OCI-LY7 (cell line): Measurements from ENCODE around the gene TXNDC11. TPM values are rescaled to one million over a fixed set of nuclear protein-coding genes. Genes with fewer than 3 reads are reported as not detected.

Experiments
- BruUV-seq: library from RNA; stranded (reverse); fragments of 400-500 nt; replicated peaks from 2 replicates; lab custom pipeline; 2021; lab: Mats Ljungman, UMichigan
- CTCF ChIA-PET: fragments of 300-600 bp; sonication (Branson Sonifier 250); formaldehyde crosslinking; loops from one replicate; lab custom pipeline; 2022; ENCODE audit warnings: antibody characterized with exemption; ENCODE audit not compliant: unreplicated experiment; lab: Charles Lee
- POLR2A ChIA-PET: fragments of 300-600 bp; sonication (Branson Sonifier 250); formaldehyde crosslinking; loops from one replicate; lab custom pipeline; 2022; ENCODE audit warnings: antibody characterized with exemption; lab: Charles Lee
- DNase-seq: peaks from one replicate; pipeline ENCODE4 v3.0.0-alpha.2; 2015; ENCODE audit warnings: low spot score
- H2AFZ ChIP-seq: fragments of 200-600 bp; sonication (generic), shearing (Covaris generic); 2 replicates; pipeline ENCODE4 v1.6.1; 2014; ENCODE audit warnings: mild to moderate bottlenecking, antibody characterized with exemption, low read length, moderate library complexity
- H3K27ac ChIP-seq: fragments of 200-600 bp; sonication (generic); 2 replicates; pipeline ENCODE4 v1.5.1; 2014; ENCODE audit warnings: mixed run types, low read depth, mild to moderate bottlenecking, moderate library complexity, low read length, inconsistent platforms; ENCODE audit not compliant: poor library complexity, severe bottlenecking
- H3K36me3 ChIP-seq: fragments of 200-600 bp; sonication (generic); 2 replicates; pipeline ENCODE4 v1.6.1; 2014; ENCODE audit warnings: mild to moderate bottlenecking, antibody characterized with exemption, low read length, moderate library complexity, mixed read lengths; ENCODE audit not compliant: insufficient read depth
- H3K4me1 ChIP-seq: fragments of 200-600 bp; sonication (generic); 2 replicates; pipeline ENCODE4 v1.5.1; 2014; ENCODE audit warnings: mild to moderate bottlenecking, low read length; ENCODE audit not compliant: insufficient read depth, poor library complexity, severe bottlenecking
- H3K4me2 ChIP-seq: fragments of 200-600 bp; sonication (generic); 2 replicates; pipeline ENCODE4 v1.6.1; 2014; ENCODE audit warnings: mild to moderate bottlenecking, low read length
- H3K4me3 ChIP-seq: fragments of 200-600 bp; sonication (generic); 2 replicates; pipeline ENCODE4 v1.5.1; 2014; ENCODE audit warnings: mild to moderate bottlenecking, low read depth, low read length; ENCODE audit not compliant: poor library complexity, severe bottlenecking
- H3K79me2 ChIP-seq: fragments of 200-600 bp; sonication (generic); 2 replicates; pipeline ENCODE4 v1.6.1; 2016; ENCODE audit warnings: low read depth, mild to moderate bottlenecking, low read length, moderate library complexity, mixed read lengths; ENCODE audit not compliant: insufficient read depth
- H3K9me2 ChIP-seq: fragments of 200-600 bp; sonication (generic); 2 replicates; pipeline ENCODE4 v1.6.1; 2016; ENCODE audit warnings: mild to moderate bottlenecking, low read length, mixed read lengths; ENCODE audit not compliant: insufficient read depth
- H3K9me3 ChIP-seq: fragments of 200-600 bp; sonication (generic); 2 replicates; pipeline ENCODE4 v1.6.1; 2014; ENCODE audit warnings: mild to moderate bottlenecking, mixed run types, low read length, mixed read lengths
- H4K20me1 ChIP-seq: fragments of 200-600 bp; sonication (generic); 2 replicates; pipeline ENCODE4 v1.6.1; 2014; ENCODE audit warnings: mild to moderate bottlenecking, antibody characterized with exemption, low read length, moderate library complexity, mixed read lengths; ENCODE audit not compliant: insufficient read depth
- EZH2phosphoT487 ChIP-seq: fragments of 200-600 bp; sonication (generic); IDR thresholded peaks from 2 replicates; pipeline ENCODE4 v1.6.1; 2018; ENCODE audit warnings: low read depth, borderline replicate concordance, mild to moderate bottlenecking, mixed run types, antibody characterized with exemption, low read length, moderate library complexity, mixed read lengths
- intact Hi-C: fragments of 100-400 bp; cut with micrococcal nuclease; formaldehyde crosslinking; loops from one replicate; pipeline ENCODE4 v1.10.0; 2022; ENCODE audit not compliant: unreplicated experiment
- total RNA-seq, 2 experiments: library from RNA; depleted of rRNA in 1 of 2; stranded (reverse); fragments of >200 nt in 1 of 2; shearing (Covaris generic) in 1 of 2; gene quantifications; 2 replicates each; pipeline ENCODE4 v1.2.3, GENCODE V29; 2014 to 2022
- TF ChIP-seq, protein P1 (sequence below): fragments of 200-600 bp; sonication (generic); conservative IDR thresholded peaks from 2 replicates; pipeline ENCODE4 v1.5.1; 2014; ENCODE audit warnings: mild to moderate bottlenecking, antibody characterized with exemption, low read length, moderate library complexity, mixed read lengths

The TXNDC11 gene
- total RNA-seq, 2 experiments from 2014 or later = 88.6 to 96.0 TPM

DNA sequence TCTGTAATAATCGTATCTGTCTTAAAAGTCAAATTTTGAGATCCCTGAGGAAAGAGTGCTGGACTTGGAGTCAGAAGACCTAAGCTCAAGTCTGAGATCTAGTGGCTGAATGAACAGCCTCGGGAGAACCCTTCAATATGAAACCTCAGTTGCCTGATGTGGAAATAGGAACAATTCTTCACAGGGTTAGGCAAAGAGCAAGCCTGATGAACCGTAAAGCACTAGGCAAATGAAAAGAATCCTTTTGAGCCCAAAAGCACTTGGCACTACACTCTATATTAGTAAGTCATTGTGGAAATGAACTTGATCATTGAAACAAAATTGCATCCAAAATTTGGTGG lies 20.2 kb downstream of the TXNDC11 start:
- Histone ChIP-seq H2AFZ (no peak overlapping the region), H3K9me2 (no peaks in the 10 kb centered on the region), H3K4me1 (peaks cover 44% of the 10 kb centered on the region), H3K27ac (peak overlapping the region; percentile 2), H3K4me2 (peak overlapping the region; percentile 13), H3K9me3 (no peaks in the 10 kb centered on the region), H3K36me3 (peaks cover 92% of the 10 kb centered on the region), H4K20me1 (no peaks in the 10 kb centered on the region), H3K79me2 (peaks cover 5% of the 10 kb centered on the region; the same call in 1 of the 2 replicates), H3K4me3 (no peak overlapping the region)
- CTCF ChIA-PET = no interaction called here
- intact Hi-C loops = no loop called here
- POLR2A ChIA-PET = interaction anchor here (1.3 to 1.8 kb wide), 2 partner anchors 10 to 33 kb away, joined by 3 to 4 read pairs; no protein-coding TSS in a partner anchor
- BruUV-seq = no TSS peak
- TF ChIP-seq, protein P1, sequence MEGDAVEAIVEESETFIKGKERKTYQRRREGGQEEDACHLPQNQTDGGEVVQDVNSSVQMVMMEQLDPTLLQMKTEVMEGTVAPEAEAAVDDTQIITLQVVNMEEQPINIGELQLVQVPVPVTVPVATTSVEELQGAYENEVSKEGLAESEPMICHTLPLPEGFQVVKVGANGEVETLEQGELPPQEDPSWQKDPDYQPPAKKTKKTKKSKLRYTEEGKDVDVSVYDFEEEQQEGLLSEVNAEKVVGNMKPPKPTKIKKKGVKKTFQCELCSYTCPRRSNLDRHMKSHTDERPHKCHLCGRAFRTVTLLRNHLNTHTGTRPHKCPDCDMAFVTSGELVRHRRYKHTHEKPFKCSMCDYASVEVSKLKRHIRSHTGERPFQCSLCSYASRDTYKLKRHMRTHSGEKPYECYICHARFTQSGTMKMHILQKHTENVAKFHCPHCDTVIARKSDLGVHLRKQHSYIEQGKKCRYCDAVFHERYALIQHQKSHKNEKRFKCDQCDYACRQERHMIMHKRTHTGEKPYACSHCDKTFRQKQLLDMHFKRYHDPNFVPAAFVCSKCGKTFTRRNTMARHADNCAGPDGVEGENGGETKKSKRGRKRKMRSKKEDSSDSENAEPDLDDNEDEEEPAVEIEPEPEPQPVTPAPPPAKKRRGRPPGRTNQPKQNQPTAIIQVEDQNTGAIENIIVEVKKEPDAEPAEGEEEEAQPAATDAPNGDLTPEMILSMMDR = no peak
- no peak for TF ChIP-seq EZH2phosphoT487
- no peak for DNase-seq

DNA sequence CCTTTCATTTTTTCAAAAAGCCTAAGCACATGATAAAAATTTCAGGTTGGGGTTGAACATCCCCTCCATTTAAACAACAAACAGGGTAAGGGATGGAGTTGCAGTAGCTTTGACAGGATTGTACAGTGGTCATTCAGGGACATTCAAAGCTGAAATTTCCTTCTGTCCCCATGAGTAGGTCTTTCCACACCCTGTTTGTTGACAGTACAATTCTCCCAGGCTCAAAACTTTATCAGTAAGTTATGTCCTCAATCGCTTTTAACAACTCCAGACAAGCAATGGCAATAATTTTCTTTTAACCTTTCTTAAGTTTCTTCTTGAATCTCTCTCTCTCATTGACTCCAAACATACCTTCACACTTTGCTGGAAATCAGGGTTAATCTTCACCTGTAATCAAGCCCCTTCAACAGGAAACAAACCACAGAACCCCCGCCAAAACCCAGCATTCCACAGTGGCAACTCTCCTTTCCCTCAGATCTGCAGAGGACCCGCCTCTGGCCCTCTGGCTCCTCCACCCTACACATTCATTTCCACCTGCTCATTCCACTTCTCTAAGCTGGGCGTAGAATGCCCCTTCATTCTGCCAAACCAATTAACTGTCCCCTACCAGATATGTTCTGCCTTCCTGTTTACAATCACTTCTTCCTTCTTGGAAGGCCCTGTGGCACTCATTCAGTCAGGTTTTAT lies 20.7 kb downstream of the TXNDC11 start:
- Histone ChIP-seq H3K4me3 (no peak overlapping the region), H3K79me2 (peaks cover 5% of the 10 kb centered on the region; the same call in 1 of the 2 replicates), H3K9me3 (no peaks in the 10 kb centered on the region), H3K4me1 (peaks cover 49% of the 10 kb centered on the region), H3K4me2 (peak overlapping the region; percentile 13), H4K20me1 (no peaks in the 10 kb centered on the region), H2AFZ (no peak overlapping the region), H3K36me3 (peaks cover 87% of the 10 kb centered on the region), H3K27ac (peak overlapping the region; percentile 2), H3K9me2 (no peaks in the 10 kb centered on the region)
- DNase-seq = no peak
- TF ChIP-seq, protein P1 = no peak
- no peak for TF ChIP-seq EZH2phosphoT487
- no TSS peak for BruUV-seq
- ChIA-PET CTCF (no interaction called here), POLR2A (interaction anchor here (1.3 kb wide), 1 partner anchor 32 kb away, joined by 3 read pairs; no protein-coding TSS in a partner anchor)
- intact Hi-C loops = no loop called here

DNA sequence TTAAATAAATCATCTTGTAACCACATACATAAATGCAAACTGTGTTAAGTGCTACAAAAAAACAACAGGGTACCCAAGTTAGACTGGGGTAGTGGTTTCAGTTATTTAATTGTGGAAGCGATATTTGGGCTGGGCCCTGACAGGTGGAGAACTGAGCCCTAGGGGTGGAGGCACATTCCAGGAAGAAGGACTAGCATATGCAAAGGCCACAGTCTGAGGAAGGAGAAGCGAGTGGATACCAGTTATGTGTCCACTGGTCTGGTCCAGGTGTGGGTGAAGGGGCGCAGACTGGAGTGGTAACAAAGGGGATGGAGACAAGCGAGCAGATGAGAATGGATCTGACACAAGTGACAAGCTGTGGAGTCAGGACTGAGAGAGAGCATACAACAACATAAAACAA lies 22.9 kb downstream of the TXNDC11 start:
- no peak for TF ChIP-seq EZH2phosphoT487
- TF ChIP-seq, protein P1 = no peak
- H3K4me2 ChIP-seq = no peak overlapping the region
- no TSS peak for BruUV-seq
- peaks cover 71% of the 10 kb centered on the region for H3K4me1 ChIP-seq
- no peak overlapping the region for H2AFZ ChIP-seq
- ChIA-PET POLR2A (interaction anchor here (0.7 to 2.1 kb wide), 5 partner anchors 10 to 79 kb away, joined by 4 to 8 read pairs (median 6); no protein-coding TSS in a partner anchor), CTCF (no interaction called here)
- intact Hi-C loops = loop anchor here (2.0 kb wide), 1 partner anchor 21 kb away; no protein-coding TSS in a partner anchor
- H3K27ac ChIP-seq = no peak overlapping the region
- peaks cover 86% of the 10 kb centered on the region for H3K36me3 ChIP-seq
- H4K20me1 ChIP-seq = no peaks in the 10 kb centered on the region
- peaks cover 14% of the 10 kb centered on the region; the same call in 1 of the 2 replicates for H3K79me2 ChIP-seq
- DNase-seq = no peak
- no peaks in the 10 kb centered on the region for H3K9me3 ChIP-seq
- no peak overlapping the region for H3K4me3 ChIP-seq
- no peaks in the 10 kb centered on the region for H3K9me2 ChIP-seq
